ENCODE data around the gene DRC3. TPM values are rescaled to one million over a fixed set of nuclear protein-coding genes. Genes with fewer than 3 reads are reported as not detected.
A peak's percentile ranks its signal among the peaks of the same experiment; 100 is the strongest.

Gene DRC3
- total and polyA plus RNA-seq, 2 donors (not counting 3 experiments of a cell fraction or from before 2014, with no cell fraction given), result 1.6 to 2.9 TPM

GRCh38 chr17:17928398-17929287 is 44.0 kb upstream of the DRC3 start:
- DNase-seq (ENCODE audit: low read depth, low spot score) (peak; percentile 65), FAIRE-seq (peak; percentile 77)
- Histone ChIP-seq H3K9ac (replicated peaks; ENCODE audit: extremely low read depth, insufficient read depth, low read length) (no peak overlapping the region), H3K4me2 (ENCODE audit: insufficient read depth, low read length) (no peak overlapping the region), H3K27ac (ENCODE audit: insufficient read depth, low read depth, low read length) (peak overlapping the region; percentile 14), H3K79me2 (ENCODE audit: control insufficient read depth, insufficient read depth, low read length) (no peaks in the 10 kb centered on the region), H3K27me3 (ENCODE audit: control insufficient read depth in 2 of 2, insufficient read depth in 2 of 2, low read length in 2 of 2) (no peaks in the 10 kb centered on the region), H3K9me3 (replicated peaks; ENCODE audit: control insufficient read depth, insufficient read depth, low read length) (no peaks in the 10 kb centered on the region), H4K20me1 (replicated peaks; ENCODE audit: control insufficient read depth, extremely low read depth, insufficient read depth, low read length) (no peaks in the 10 kb centered on the region), H3K4me1 (ENCODE audit: control insufficient read depth, extremely low read depth, insufficient read depth, low read length) (peaks cover 7% of the 10 kb centered on the region), H3K9me1 (replicated peaks; ENCODE audit: control insufficient read depth, extremely low read depth, insufficient read depth, low read length) (no peaks in the 10 kb centered on the region), H3K4me3 (replicated peaks in 1 of 3; ENCODE audit: insufficient read depth in 1 of 3, low read depth in 1 of 3, low read length in 3 of 3) (no peak overlapping the region), H2AFZ (ENCODE audit: low read depth, low read length) (peak overlapping the region; percentile 6), H3K36me3 (ENCODE audit: control insufficient read depth in 2 of 2, extremely low read depth in 1 of 2, insufficient read depth in 2 of 2, low read length in 2 of 2) (no peaks in the 10 kb centered on the region)
- intact Hi-C loops (cut with micrococcal nuclease), result no loop called here
- dilution Hi-C loops (cut with MboI; ENCODE audit: extremely low pct_ligation_motif_present, low sequenced_read_pairs), result no loop called here
- ChIA-PET POLR2A (no interaction called here), CTCF (interaction anchor here (1.4 to 3.0 kb wide), 3 partner anchors 9 to 18 kb away, joined by 4 to 20 read pairs (median 14); no protein-coding TSS in a partner anchor)
- BruUV-seq (replicated peaks), result no TSS peak
- TF ChIP-seq FOS (IDR thresholded peaks at IDR 0.05; ENCODE audit: borderline replicate concordance, insufficient read depth, low read length), result no peak

- H3K9me3 ChIP-seq (replicated peaks; ENCODE audit: control insufficient read depth, insufficient read depth, low read length), result no peaks in the 10 kb centered on the region
- no peaks in the 10 kb centered on the region for H4K20me1 ChIP-seq (replicated peaks; ENCODE audit: control insufficient read depth, extremely low read depth, insufficient read depth, low read length)
- H3K4me2 ChIP-seq (ENCODE audit: insufficient read depth, low read length), result no peak overlapping the region
- dilution Hi-C loops (cut with MboI; ENCODE audit: extremely low pct_ligation_motif_present, low sequenced_read_pairs) (no loop called here), intact Hi-C loops (cut with micrococcal nuclease) (no loop called here)
- H3K9me1 ChIP-seq (replicated peaks; ENCODE audit: control insufficient read depth, extremely low read depth, insufficient read depth, low read length), result no peaks in the 10 kb centered on the region
- H3K4me1 ChIP-seq (ENCODE audit: control insufficient read depth, extremely low read depth, insufficient read depth, low read length), result peaks cover 7% of the 10 kb centered on the region
- H3K9ac ChIP-seq (replicated peaks; ENCODE audit: extremely low read depth, insufficient read depth, low read length), result no peak overlapping the region
- BruUV-seq (replicated peaks), result no TSS peak
- H3K27ac ChIP-seq (ENCODE audit: insufficient read depth, low read depth, low read length), result no peak overlapping the region
- no peaks in the 10 kb centered on the region for H3K79me2 ChIP-seq (ENCODE audit: control insufficient read depth, insufficient read depth, low read length)
- no peak overlapping the region for H2AFZ ChIP-seq (ENCODE audit: low read depth, low read length)
- DNase-seq (ENCODE audit: low read depth, low spot score) (no peak), FAIRE-seq (peak; percentile 33)
- POLR2A ChIA-PET, result no interaction called here
- TF ChIP-seq EZH2 (IDR thresholded peaks at IDR 0.05; ENCODE audit: borderline replicate concordance, low read depth, low read length, severe bottlenecking) (no peak), MAX (IDR thresholded peaks at IDR 0.05; ENCODE audit: insufficient read depth, insufficient read length) (no peak), CTCF (IDR thresholded peaks at IDR 0.05; ENCODE audit: extremely low read depth in 1 of 2, insufficient read depth in 1 of 2, low read depth in 1 of 2, low read length in 2 of 2) (no peak), GATA2 (IDR thresholded peaks at IDR 0.05; ENCODE audit: insufficient read depth, insufficient read length, low read depth, low read length) (no peak), POLR2AphosphoS5 (IDR thresholded peaks at IDR 0.05; ENCODE audit: insufficient read depth, low read depth, low read length) (no peak), MYC (IDR thresholded peaks at IDR 0.05; ENCODE audit: low read depth, low read length) (no peak), JUN (IDR thresholded peaks at IDR 0.05; ENCODE audit: borderline replicate concordance, insufficient read depth, insufficient read length, low read depth) (no peak), POLR2A (IDR thresholded peaks at IDR 0.05; ENCODE audit: low read depth, low read length) (no peak), FOS (IDR thresholded peaks at IDR 0.05; ENCODE audit: borderline replicate concordance, insufficient read depth, low read length) (no peak)
- no peaks in the 10 kb centered on the region for H3K27me3 ChIP-seq (ENCODE audit: control insufficient read depth in 2 of 2, insufficient read depth in 2 of 2, low read length in 2 of 2)
- H3K4me3 ChIP-seq (replicated peaks in 1 of 3; ENCODE audit: insufficient read depth in 1 of 3, low read depth in 1 of 3, low read length in 3 of 3), result no peak overlapping the region
- CTCF ChIA-PET, result interaction anchor here (3.0 kb wide), 1 partner anchor 11 kb away, joined by 20 read pairs; no protein-coding TSS in a partner anchor
- H3K36me3 ChIP-seq (ENCODE audit: control insufficient read depth in 2 of 2, extremely low read depth in 1 of 2, insufficient read depth in 2 of 2, low read length in 2 of 2), result no peaks in the 10 kb centered on the region
Observed at GRCh38 chr17:17929655-17930380, 42.8 kb upstream of the DRC3 start.
